GM18861 (cell line): ENCODE measurements around the gene OPRD1.
A peak's percentile ranks its signal among the peaks of the same experiment; 100 is the strongest.
"Not testable (repeated sequence)": the region's sequence is repeated elsewhere in the genome, so short reads cannot be mapped to it uniquely, and the experiment has no call there.

ENCODE experiments used
- ATAC-seq: cut with Tn5 transposase; IDR thresholded peaks from one replicate; pipeline ENCODE4 v1.9.1; 2021; ENCODE audit not compliant: unreplicated experiment

OPRD1 gene

GRCh38 chr1:28811766-28812668 lies at the start of gene OPRD1:
Gene OPRD1 (plus strand): TSS chr1:28812170. CDS start chr1:28812384, 214 bp downstream.
- ATAC-seq: no peak

- no peak for ATAC-seq
Observed at GRCh38 chr1:28766532-28767183, 45.3 kb upstream of the OPRD1 start.

- ATAC-seq: no peak
Observed at GRCh38 chr1:28770601-28771165, 41.3 kb upstream of the OPRD1 start.

GRCh38 chr1:28771921-28772320 lies 40.0 kb upstream of the OPRD1 start:
- not testable (repeated sequence) for ATAC-seq

- ATAC-seq: no peak
Observed at GRCh38 chr1:28773105-28773504, 38.9 kb upstream of the OPRD1 start.

GRCh38 chr1:28775121-28775942 lies 36.6 kb upstream of the OPRD1 start:
- peak; percentile 57 for ATAC-seq

- no peak for ATAC-seq
Observed at GRCh38 chr1:28776341-28776740, 35.6 kb upstream of the OPRD1 start.

- no peak for ATAC-seq
Observed at GRCh38 chr1:28778021-28778420, 33.9 kb upstream of the OPRD1 start.

GRCh38 chr1:28779751-28780408 lies 32.1 kb upstream of the OPRD1 start:
- no peak for ATAC-seq

- no peak for ATAC-seq
Observed at GRCh38 chr1:28781305-28781704, 30.7 kb upstream of the OPRD1 start.

- ATAC-seq: no peak
Observed at GRCh38 chr1:28782011-28782410, 30.0 kb upstream of the OPRD1 start.

GRCh38 chr1:28783363-28783762 lies 28.6 kb upstream of the OPRD1 start:
- no peak for ATAC-seq

GRCh38 chr1:28789412-28789811 lies 22.6 kb upstream of the OPRD1 start:
- no peak for ATAC-seq

GRCh38 chr1:28789816-28790215 lies 22.2 kb upstream of the OPRD1 start:
- no peak for ATAC-seq

- ATAC-seq: no peak
Observed at GRCh38 chr1:28790377-28791035, 21.5 kb upstream of the OPRD1 start.

- ATAC-seq: not testable (repeated sequence)
Observed at GRCh38 chr1:28791929-28792328, 20.0 kb upstream of the OPRD1 start.

GRCh38 chr1:28792644-28793121 lies 19.3 kb upstream of the OPRD1 start:
- no peak for ATAC-seq

GRCh38 chr1:28794582-28794981 lies 17.4 kb upstream of the OPRD1 start:
- not testable (repeated sequence) for ATAC-seq

GRCh38 chr1:28796352-28797211 lies 15.4 kb upstream of the OPRD1 start:
- no peak for ATAC-seq
